ENCODE measurements around the gene MEGF10.

The MEGF10 gene

GRCh38 chr5:127335381-127335780, 44.8 kb downstream of the MEGF10 start:
- no peak for TF ChIP-seq GATA3 (IDR thresholded peaks at IDR 0.05; ENCODE audit: low read depth, low read length)
- TF ChIP-seq GATA2 (IDR thresholded peaks at IDR 0.05; ENCODE audit: low read depth, low read length) = no peak

- TF ChIP-seq GATA2 (IDR thresholded peaks at IDR 0.05; ENCODE audit: low read depth, low read length) = no peak
- no peak for TF ChIP-seq GATA3 (IDR thresholded peaks at IDR 0.05; ENCODE audit: low read depth, low read length)
These were observed 47.3 kb downstream of the MEGF10 start for GRCh38 chr5:127337876-127338275.

GRCh38 chr5:127338501-127338900, 47.9 kb downstream of the MEGF10 start:
- TF ChIP-seq GATA2 (IDR thresholded peaks at IDR 0.05; ENCODE audit: low read depth, low read length) (no peak), GATA3 (IDR thresholded peaks at IDR 0.05; ENCODE audit: low read depth, low read length) (no peak)

GRCh38 chr5:127340606-127341005, 50.0 kb downstream of the MEGF10 start:
- TF ChIP-seq GATA2 (IDR thresholded peaks at IDR 0.05; ENCODE audit: low read depth, low read length) (no peak), GATA3 (IDR thresholded peaks at IDR 0.05; ENCODE audit: low read depth, low read length) (no peak)

- TF ChIP-seq GATA2 (IDR thresholded peaks at IDR 0.05; ENCODE audit: low read depth, low read length) (no peak), GATA3 (IDR thresholded peaks at IDR 0.05; ENCODE audit: low read depth, low read length) (no peak)
These were observed 51.8 kb downstream of the MEGF10 start for GRCh38 chr5:127342364-127342763.

GRCh38 chr5:127343313-127343712, 52.7 kb downstream of the MEGF10 start:
- TF ChIP-seq GATA3 (IDR thresholded peaks at IDR 0.05; ENCODE audit: low read depth, low read length) (no peak), GATA2 (IDR thresholded peaks at IDR 0.05; ENCODE audit: low read depth, low read length) (no peak)

GRCh38 chr5:127343866-127344265, 53.3 kb downstream of the MEGF10 start:
- TF ChIP-seq GATA3 (IDR thresholded peaks at IDR 0.05; ENCODE audit: low read depth, low read length) (no peak), GATA2 (IDR thresholded peaks at IDR 0.05; ENCODE audit: low read depth, low read length) (no peak)

GRCh38 chr5:127344931-127345330, 54.3 kb downstream of the MEGF10 start:
- TF ChIP-seq GATA2 (IDR thresholded peaks at IDR 0.05; ENCODE audit: low read depth, low read length) = no peak
- no peak for TF ChIP-seq GATA3 (IDR thresholded peaks at IDR 0.05; ENCODE audit: low read depth, low read length)

GRCh38 chr5:127351418-127351817, 60.8 kb downstream of the MEGF10 start:
- TF ChIP-seq GATA3 (IDR thresholded peaks at IDR 0.05; ENCODE audit: low read depth, low read length) (no peak), GATA2 (IDR thresholded peaks at IDR 0.05; ENCODE audit: low read depth, low read length) (no peak)

GRCh38 chr5:127352068-127352467, 61.5 kb downstream of the MEGF10 start:
- TF ChIP-seq GATA2 (IDR thresholded peaks at IDR 0.05; ENCODE audit: low read depth, low read length) = no peak
- TF ChIP-seq GATA3 (IDR thresholded peaks at IDR 0.05; ENCODE audit: low read depth, low read length) = no peak

- no peak for TF ChIP-seq GATA2 (IDR thresholded peaks at IDR 0.05; ENCODE audit: low read depth, low read length)
- TF ChIP-seq GATA3 (IDR thresholded peaks at IDR 0.05; ENCODE audit: low read depth, low read length) = no peak
These were observed 62.7 kb downstream of the MEGF10 start for GRCh38 chr5:127353327-127353726.

GRCh38 chr5:127353796-127354195, 63.2 kb downstream of the MEGF10 start:
- TF ChIP-seq GATA3 (IDR thresholded peaks at IDR 0.05; ENCODE audit: low read depth, low read length) (no peak), GATA2 (IDR thresholded peaks at IDR 0.05; ENCODE audit: low read depth, low read length) (no peak)

- no peak for TF ChIP-seq GATA3 (IDR thresholded peaks at IDR 0.05; ENCODE audit: low read depth, low read length)
- TF ChIP-seq GATA2 (IDR thresholded peaks at IDR 0.05; ENCODE audit: low read depth, low read length) = no peak
These were observed 64.7 kb downstream of the MEGF10 start for GRCh38 chr5:127355337-127355736.

- TF ChIP-seq GATA3 (IDR thresholded peaks at IDR 0.05; ENCODE audit: low read depth, low read length) (no peak), GATA2 (IDR thresholded peaks at IDR 0.05; ENCODE audit: low read depth, low read length) (no peak)
These were observed 67.7 kb downstream of the MEGF10 start for GRCh38 chr5:127358284-127358683.

- TF ChIP-seq GATA2 (IDR thresholded peaks at IDR 0.05; ENCODE audit: low read depth, low read length) = no peak
- no peak for TF ChIP-seq GATA3 (IDR thresholded peaks at IDR 0.05; ENCODE audit: low read depth, low read length)
These were observed 68.1 kb downstream of the MEGF10 start for GRCh38 chr5:127358740-127359139.

- no peak for TF ChIP-seq GATA3 (IDR thresholded peaks at IDR 0.05; ENCODE audit: low read depth, low read length)
- TF ChIP-seq GATA2 (IDR thresholded peaks at IDR 0.05; ENCODE audit: low read depth, low read length) = no peak
These were observed 68.9 kb downstream of the MEGF10 start for GRCh38 chr5:127359502-127359901.
